Stimulated activated CD4-positive, alpha-beta T cell treated with anti-CD3 and anti-CD28 coated beads, Interleukin-1b, Interleukin-23, amount 100 ng/mL, for 4 hours (primary cell): ENCODE results near the gene MAVS.
A peak's percentile ranks its signal among the peaks of the same experiment; 100 is the strongest.
"Not testable (repeated sequence)": the region's sequence is repeated elsewhere in the genome, so short reads cannot be mapped to it uniquely, and the experiment has no call there.

Experiments used
- DNase-seq, 2 donors: peaks; one replicate each; pipeline ENCODE4 v3.0.0-alpha.2; 2020; ENCODE audit warnings: low read depth in 2 of 2

Gene MAVS

DNA sequence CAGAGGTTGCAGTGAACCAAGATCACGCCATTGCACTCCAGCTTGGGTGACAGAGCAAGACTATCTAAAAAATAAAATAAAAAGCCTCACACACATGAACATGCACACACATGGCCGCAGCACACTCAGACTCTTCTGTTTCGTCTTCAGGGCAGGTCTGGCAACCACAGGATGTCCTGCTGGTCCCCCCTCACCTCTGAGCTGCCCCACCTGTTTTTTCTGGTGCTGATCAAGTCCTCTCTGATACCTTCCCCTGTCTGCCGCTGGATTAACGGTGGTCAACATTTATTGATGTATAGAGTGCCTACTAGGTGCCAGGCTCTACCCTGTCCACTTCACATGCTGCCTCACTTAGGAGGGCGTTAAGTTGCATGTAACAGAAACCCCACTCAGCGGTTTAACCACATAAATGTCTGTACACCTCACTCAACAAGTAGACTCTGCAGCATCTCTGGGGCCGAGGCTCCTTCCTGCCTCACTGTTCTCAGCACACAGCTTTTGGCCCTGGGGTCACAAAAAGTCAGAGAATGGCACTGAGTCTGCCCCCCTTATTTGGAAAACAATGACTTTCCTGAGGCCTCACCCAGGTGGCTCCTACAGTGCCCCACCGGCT lies 30.8 kb upstream of the MAVS start:
- no peak for DNase-seq

DNA sequence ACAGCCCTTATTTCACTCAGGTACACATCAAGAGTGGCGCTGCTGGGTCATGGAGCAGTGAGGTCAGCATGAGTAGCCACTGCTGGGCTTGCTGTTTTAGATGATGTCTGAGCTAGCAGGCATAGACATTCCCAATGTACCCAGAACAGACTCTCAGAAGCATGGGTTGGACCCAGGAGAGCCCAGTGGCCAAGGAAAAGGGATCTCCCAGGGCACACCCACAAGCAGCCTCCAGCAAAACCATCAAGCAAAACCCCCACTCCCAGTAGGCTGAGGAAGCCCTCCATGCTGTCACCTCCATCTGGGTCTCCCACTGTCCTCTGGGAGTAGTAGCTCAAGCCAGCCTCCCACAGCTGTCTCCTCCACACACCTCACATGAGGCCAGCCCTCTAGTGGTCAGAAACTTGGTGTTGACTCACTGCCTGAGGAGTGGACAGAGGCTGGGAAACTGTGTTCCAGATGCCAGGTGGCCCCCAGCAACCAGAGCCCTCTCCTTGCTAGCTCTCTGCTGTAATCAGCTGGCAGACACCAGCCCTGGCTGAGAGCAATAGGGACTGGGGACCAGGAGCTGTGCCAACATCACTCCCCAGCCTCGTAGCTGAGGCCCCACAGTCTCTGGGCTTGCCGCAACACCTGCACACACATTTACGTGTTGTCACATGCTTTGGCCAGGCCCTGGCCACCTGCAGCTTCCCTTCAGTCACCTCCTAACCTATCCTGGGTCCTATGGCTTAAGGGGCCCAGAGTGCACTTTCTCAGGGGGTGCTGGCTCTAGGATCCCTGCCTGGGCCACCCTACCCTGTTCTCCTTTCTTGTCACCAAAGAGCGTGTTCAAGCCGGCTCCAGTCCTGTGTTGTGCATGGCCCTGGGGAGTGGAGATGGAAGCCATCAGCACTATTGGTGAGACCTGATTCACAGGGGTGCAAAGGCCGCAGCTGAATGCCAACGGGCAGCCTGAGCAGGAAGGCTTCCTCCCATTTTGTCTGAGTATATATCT lies 28.2 kb upstream of the MAVS start:
- no peak for DNase-seq

DNA sequence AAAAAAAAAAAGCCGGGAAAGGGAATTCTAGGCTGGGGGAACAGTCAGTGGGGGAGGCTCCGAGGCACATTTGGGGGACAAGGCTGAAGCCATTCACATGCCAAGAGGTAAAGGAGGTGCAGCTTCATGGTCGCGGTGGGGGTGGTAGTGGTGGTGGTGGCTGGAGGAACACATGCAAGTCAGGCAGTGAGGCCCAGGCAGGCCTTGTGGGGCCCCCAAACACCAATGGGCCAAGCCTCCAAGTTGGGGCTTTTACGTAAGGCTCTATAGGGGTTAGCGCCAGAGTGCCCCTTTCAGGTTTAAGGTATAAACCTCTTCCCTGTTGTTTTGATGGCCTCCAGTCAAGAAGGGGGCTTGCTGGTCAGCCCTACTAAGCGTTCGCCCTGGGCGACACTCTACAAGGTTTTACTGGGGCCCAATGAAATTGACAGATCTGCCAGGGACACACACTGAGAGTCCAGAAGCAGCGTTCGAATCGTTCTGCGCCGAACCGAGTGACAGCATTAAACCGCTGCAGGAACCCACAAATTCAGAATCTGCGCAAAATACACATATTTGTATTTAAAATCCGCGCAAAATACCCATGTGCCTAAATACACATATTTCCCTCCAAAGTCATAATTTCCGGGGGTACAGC lies 27.1 kb upstream of the MAVS start:
- no peak for DNase-seq

DNA sequence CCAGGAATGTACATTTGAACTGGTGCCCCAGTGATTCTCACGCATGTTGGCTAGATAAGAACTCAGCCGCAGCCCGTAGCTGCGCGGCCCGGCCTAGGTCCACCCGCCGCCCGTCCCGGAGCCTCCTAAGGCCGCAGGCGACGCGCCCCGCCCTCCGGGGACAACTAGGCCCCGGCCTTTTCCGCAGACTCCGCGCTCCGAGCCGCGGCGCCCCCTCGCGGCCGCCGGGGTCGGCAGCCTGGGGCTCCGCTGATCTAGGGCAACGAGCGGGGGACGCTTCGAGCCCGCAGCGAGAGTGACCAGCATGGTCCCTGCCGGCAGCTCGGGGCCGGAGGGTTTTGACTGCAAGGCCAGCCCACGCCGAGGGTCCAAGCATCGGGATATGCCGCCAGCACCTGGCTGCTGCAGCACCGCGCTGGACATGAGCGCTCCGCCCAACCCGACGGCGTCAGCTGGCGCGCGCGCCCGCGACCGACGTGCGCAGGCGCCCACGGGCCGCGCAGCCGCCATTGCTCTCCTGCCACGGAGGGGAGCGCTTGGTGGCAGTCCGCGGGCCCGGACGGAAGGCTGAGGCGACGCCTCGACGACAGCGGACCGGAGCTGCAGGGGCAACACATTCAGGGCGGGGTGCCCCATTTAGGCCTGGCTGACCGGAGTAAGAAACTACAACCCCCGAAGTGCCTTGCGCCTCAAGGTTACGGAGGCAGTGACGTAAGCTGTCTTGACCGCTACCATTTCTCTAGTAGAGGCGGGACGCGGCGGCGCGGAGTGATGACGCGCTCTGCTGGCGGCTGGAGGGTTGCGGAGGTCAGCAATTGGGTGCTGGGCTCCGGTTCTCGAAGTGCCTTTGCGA lies 26.4 kb upstream of the MAVS start, which contains the start of gene AP5S1:
Gene AP5S1 (plus strand): TSS at position 500 of the 853 bp plus-strand sequence. CDS start 1,571 bp downstream, outside the sequence.
- DNase-seq, result peak; percentile 75 to 85

DNA sequence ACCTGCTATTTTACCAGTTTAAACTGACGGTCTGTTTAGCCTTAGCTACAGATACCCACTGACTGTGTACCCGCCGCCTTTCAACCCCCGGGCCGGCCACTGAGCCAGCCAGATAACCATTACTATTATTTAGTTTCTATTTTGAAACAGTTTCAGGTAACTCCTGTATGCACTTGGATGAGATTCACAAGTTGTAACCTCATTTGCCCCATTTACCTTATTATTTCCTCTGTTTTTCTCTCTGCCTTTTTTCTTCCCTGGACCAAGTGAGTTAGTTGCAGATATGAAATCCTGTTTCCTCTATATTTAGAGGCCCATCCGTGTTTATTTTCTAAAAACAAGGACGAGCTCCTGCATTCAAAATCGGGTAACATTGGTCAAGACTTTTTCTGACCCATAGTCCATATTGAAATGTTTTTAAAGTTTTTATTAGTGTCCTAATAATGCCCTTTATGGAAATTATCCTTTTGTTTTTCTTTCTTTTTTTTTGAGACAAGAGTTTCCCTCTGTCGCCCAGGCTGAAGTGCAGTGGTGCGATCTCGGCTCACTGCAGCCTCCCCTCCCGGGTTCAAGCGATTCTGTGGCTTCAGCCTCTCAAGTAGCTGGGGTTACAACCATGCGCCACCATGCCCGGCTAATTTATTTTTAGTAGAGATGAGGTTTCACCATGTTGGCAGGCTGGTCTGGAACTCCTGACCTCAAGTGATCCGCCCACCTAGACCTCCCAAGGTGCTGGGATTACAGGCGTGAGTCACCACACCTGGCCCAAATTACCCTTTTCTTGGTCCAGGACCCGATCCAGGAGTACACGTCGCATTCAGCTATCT lies 25.5 kb upstream of the MAVS start:
- DNase-seq, result no peak

DNA sequence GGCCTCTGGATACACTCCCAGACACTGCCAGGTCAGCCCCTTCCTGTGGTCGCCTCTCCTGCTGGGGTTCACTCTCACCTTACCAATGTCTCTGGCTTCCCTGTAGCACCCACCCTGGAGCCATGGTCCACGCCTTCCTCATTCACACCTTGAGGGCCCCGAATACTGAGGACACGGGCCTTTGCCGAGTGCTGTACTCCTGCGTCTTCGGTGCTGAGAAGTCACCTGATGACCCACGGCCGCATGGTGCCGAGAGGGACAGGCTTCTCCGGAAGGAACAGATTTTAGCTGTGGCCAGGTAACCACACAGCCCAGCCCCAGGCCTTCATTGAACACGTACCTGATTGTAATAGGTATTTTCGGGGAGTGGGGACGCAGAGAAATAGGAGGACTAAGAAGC lies 24.6 kb upstream of the MAVS start:
- no peak for DNase-seq

DNA sequence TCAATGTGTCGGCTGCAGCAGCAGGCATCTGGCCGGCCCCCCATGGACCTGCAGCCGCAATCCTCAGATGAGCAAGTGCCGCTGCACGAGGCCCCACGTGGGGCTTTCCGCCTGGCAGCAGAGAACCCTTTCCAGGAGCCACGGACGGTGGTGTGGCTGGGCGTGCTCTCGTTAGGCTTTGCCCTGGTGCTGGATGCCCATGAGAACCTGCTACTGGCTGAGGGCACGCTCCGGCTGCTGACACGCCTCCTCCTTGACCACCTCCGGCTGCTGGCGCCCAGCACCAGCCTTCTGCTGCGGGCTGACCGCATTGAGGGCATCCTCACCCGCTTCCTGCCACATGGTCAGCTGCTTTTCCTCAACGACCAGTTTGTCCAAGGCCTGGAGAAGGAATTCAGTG lies 22.8 kb upstream of the MAVS start:
- DNase-seq, result no peak

DNA sequence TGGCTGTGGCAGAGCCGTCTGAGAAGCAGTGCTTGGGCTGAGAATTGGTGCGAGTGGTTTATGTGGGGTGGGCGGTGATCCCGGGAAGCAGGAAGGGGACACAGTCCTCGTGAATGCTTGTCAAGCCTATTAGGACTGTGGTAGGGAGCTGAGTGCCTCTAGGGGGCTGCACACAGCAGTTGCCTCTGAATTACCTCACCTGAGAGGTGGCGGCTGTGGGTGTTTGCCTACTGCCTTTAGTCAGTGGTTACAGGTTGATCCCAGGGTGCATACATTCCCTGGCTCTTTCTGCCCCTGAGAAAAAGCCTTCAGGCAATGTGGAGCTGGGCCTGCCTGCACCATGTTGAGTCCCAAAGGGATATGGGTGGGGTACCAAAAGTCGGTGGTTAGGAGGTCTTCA lies 21.1 kb upstream of the MAVS start:
- no peak for DNase-seq

- DNase-seq, result no peak
These were observed 20.2 kb upstream of the MAVS start for GRCh38 chr20:3826420-3826819.

DNA sequence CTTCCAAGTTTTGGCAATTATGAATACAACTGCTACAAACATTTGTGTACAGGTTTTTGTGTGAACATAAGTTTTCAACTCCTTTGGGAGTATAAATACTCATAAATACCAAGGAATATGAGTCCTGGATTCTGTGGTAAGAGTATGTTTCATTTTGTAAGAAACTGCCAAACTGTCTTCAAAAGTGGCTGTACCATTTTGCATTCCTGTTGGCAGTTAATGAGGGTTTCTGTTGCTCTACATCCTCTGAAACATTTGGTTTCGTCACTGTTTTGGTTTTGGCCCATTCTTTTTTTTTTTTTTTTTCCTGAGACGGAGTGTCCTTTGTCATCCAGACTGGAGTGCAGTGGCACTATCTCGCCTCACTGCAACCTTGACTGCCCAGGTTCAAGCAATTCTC lies 17.8 kb upstream of the MAVS start:
- no peak for DNase-seq

- DNase-seq, result not testable (repeated sequence)
These were observed 16.7 kb upstream of the MAVS start for GRCh38 chr20:3829891-3830290.

DNA sequence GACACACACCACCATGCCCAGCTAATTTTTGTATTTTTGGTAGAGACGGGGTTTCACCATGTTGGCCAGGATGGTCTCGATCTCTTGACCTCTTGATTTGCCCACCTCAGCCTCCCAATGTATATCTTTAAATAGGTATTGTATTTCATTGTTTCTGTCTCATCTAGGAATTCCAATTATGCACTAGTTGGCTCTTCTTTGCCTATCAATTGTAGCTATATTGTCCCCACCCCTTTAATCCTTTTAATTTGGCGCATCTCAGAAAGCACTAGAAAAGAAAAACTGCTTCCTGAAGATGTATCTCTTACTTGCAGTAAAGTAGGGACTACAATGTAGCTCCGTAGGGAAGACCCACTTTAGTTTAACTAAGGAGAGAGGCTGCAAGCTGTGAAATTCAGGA lies 10.5 kb upstream of the MAVS start:
- DNase-seq, result no peak

- no peak for DNase-seq
These were observed 7.3 kb upstream of the MAVS start for GRCh38 chr20:3839328-3839727.

- not testable (repeated sequence) for DNase-seq
These were observed 6.4 kb upstream of the MAVS start for GRCh38 chr20:3840201-3840600.

GRCh38 chr20:3842348-3842930 lies 4.2 kb upstream of the MAVS start:
- no peak for DNase-seq

- no peak for DNase-seq
These were observed 3.1 kb upstream of the MAVS start for GRCh38 chr20:3843490-3843889.

GRCh38 chr20:3843990-3844619 lies 2.5 kb upstream of the MAVS start:
- DNase-seq, result not testable (repeated sequence)

- no peak for DNase-seq
These were observed 275 bp upstream of the MAVS start for GRCh38 chr20:3846378-3846739.

DNA sequence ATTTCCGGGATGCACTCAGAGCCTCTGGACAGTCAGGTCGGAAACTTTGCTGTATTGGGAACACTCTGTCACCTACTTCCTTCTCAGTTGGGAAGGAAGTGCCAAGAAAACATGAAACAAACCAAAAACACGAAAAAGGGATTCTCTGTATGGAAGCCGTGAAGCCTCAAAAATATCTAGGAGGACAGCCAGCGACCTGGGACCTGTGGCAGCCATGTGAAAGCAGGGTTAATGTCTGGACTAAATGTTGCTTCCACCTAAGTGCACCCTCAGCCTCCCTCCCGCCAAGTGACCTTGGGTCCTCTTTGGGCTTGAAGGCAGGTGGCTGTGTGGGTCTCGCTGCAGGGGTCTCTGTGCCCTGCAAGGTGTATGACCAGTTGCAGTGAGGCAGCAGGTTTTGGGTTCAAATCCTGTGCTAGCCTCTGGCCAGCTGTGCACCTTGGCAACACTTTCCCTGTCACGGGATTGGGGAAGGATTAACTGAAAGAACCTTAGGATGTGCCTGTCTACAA lies 851 bp downstream of the MAVS start:
- no peak for DNase-seq

DNA sequence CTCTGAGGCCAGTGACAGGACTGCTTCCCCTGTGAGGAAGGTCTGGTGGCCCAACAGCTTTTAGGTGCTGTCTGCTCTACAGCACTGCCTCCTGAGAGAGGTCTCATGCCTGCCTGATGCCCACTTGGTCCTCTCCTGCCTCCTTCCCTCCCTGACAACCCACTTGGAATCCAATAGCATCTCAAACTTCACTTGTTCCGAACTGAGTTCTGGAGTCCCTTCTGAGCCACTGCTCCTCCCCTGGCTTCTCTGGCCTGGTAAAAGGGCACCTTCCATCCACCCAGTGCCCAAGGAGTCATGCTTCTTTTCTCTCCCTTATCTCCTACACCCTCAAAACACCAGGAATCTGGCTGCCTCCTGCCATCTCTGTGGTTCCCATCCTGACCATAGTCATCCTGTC lies 1.9 kb downstream of the MAVS start:
- DNase-seq, result no peak
